ENCODE results near the gene RTRAF. TPM values are rescaled to one million over a fixed set of nuclear protein-coding genes. Genes with fewer than 3 reads are reported as not detected.

Gene RTRAF
- total RNA-seq, 1 donor from 2014 or later = 178 TPM

DNA sequence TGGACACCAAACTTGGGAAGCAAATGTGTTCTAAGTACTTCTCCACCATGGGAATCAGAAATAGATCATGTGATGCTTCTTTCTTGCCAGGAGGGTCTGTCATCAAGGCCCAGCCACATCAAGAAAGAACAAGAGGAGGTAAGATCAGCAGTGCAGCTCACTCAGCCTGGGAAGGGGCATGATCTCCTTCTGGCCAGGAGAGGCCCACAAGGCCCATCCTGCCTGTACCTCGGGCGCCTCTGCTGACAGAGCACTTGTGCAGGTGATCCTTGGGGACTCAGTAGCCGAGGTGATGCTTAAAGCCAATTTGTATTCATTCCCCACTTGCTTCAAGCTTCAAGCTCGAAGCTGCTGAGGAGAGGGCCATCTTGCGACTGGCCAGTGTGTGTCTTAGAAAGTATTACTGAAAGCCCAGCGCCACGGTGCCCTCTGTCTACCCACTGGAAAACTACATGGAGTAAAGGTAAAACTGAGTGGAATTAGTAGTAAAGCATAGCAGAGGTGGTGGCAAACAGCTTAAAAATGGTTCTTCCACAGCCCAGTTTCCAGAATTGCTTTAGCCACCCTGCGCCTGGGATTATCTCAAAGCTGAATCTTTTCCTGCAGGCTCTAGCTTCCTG lies 26.2 kb downstream of the RTRAF start:
- TF ChIP-seq, protein P1, sequence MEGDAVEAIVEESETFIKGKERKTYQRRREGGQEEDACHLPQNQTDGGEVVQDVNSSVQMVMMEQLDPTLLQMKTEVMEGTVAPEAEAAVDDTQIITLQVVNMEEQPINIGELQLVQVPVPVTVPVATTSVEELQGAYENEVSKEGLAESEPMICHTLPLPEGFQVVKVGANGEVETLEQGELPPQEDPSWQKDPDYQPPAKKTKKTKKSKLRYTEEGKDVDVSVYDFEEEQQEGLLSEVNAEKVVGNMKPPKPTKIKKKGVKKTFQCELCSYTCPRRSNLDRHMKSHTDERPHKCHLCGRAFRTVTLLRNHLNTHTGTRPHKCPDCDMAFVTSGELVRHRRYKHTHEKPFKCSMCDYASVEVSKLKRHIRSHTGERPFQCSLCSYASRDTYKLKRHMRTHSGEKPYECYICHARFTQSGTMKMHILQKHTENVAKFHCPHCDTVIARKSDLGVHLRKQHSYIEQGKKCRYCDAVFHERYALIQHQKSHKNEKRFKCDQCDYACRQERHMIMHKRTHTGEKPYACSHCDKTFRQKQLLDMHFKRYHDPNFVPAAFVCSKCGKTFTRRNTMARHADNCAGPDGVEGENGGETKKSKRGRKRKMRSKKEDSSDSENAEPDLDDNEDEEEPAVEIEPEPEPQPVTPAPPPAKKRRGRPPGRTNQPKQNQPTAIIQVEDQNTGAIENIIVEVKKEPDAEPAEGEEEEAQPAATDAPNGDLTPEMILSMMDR (IDR thresholded peaks at IDR 0.05; ENCODE audit: partially characterized antibody, unreplicated experiment) = no peak
- Mint-ChIP-seq H3K36me3 (ENCODE audit: unreplicated experiment) (peaks cover 5% of the 10 kb centered on the region), H3K27ac (ENCODE audit: unreplicated experiment) (peak overlapping the region; percentile 80), H3K27me3 (ENCODE audit: unreplicated experiment) (peaks cover 8% of the 10 kb centered on the region), H3K4me3 (ENCODE audit: unreplicated experiment) (peak overlapping the region; percentile 47), H3K9me3 (ENCODE audit: unreplicated experiment) (peaks cover 10% of the 10 kb centered on the region), H3K4me1 (ENCODE audit: low read depth, unreplicated experiment) (peaks cover 44% of the 10 kb centered on the region)
- DNase-seq = peak; percentile 34

DNA sequence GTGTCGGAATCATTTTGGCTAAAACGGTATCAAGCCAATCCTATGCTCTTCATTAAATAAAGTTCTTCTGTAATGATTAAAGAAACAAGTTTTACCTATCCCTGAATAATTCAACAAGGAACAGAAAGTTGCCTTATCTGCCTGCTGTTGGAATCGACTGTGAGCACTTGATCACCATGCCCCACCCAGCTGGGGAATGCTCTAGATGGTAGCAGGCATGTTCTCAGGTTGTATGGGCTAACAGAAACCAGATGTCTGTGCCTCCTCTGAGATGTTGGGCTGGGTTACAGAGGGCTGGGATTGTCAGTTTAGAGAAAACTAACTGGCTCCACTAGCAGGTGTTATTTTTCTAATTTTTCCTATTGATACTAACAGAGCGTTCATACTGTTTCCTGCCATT lies 28.9 kb downstream of the RTRAF start:
- H3K4me1 Mint-ChIP-seq (ENCODE audit: low read depth, unreplicated experiment) = peaks cover 46% of the 10 kb centered on the region
- TF ChIP-seq, protein P1 (IDR thresholded peaks at IDR 0.05; ENCODE audit: partially characterized antibody, unreplicated experiment) = no peak
- DNase-seq = no peak
- H3K27ac Mint-ChIP-seq (ENCODE audit: unreplicated experiment) = no peak overlapping the region
- H3K9me3 Mint-ChIP-seq (ENCODE audit: unreplicated experiment) = peaks cover 10% of the 10 kb centered on the region
- peaks cover 11% of the 10 kb centered on the region for H3K27me3 Mint-ChIP-seq (ENCODE audit: unreplicated experiment)
- H3K36me3 Mint-ChIP-seq (ENCODE audit: unreplicated experiment) = peaks cover 5% of the 10 kb centered on the region
- no peak overlapping the region for H3K4me3 Mint-ChIP-seq (ENCODE audit: unreplicated experiment)

DNA sequence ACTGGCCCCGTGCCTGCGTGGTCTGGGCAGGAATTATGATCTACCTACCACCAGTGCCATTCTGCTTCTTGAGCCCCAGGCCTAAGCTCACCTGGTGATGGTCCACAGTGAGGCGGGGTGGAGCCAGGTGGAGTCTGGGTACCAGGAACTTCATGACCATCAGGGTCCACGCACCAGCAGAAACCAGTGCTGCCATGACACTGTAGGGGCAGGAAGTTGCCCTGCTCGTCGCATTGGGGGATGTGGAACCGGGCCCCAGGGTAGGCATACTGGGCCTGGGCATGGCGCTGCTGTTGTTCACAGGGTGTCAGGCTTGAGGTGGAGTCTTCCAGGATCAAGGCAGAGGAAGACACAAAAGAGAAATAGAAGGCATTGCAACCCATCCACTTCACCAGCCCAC lies 29.6 kb downstream of the RTRAF start:
- H3K4me3 Mint-ChIP-seq (ENCODE audit: unreplicated experiment) = no peak overlapping the region
- peaks cover 11% of the 10 kb centered on the region for H3K27me3 Mint-ChIP-seq (ENCODE audit: unreplicated experiment)
- no peak overlapping the region for H3K27ac Mint-ChIP-seq (ENCODE audit: unreplicated experiment)
- TF ChIP-seq, protein P1 (IDR thresholded peaks at IDR 0.05; ENCODE audit: partially characterized antibody, unreplicated experiment) = no peak
- H3K36me3 Mint-ChIP-seq (ENCODE audit: unreplicated experiment) = peaks cover 5% of the 10 kb centered on the region
- H3K9me3 Mint-ChIP-seq (ENCODE audit: unreplicated experiment) = peaks cover 7% of the 10 kb centered on the region
- H3K4me1 Mint-ChIP-seq (ENCODE audit: low read depth, unreplicated experiment) = peaks cover 39% of the 10 kb centered on the region
- DNase-seq = no peak

DNA sequence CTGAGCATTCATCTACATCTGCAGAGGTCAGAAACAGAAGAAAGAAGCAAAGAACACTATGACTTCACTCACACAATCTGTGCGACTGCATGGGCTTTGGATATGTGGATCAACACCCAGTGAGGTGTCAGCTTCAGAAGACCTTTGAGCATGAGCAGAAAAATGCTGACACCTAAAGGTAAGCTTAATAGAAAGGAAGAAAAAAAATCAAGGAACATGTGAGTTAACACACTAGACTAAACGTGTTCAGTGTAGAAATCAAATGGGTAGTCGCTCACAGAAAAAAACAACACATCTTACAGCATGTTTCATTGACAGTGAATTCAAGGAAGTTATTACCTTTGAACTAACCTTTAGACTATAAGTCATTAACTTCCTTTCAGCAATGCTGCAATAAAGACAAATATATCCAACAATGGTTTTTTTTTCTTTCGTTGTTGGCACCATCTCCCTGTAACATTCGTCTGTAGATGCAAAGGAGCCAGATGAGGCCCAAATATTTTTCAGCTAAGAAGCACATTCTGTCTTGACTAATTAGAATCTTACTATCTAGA lies 30.9 kb downstream of the RTRAF start:
- Mint-ChIP-seq H3K27ac (ENCODE audit: unreplicated experiment) (no peak overlapping the region), H3K27me3 (ENCODE audit: unreplicated experiment) (peaks cover 9% of the 10 kb centered on the region), H3K36me3 (ENCODE audit: unreplicated experiment) (peaks cover 5% of the 10 kb centered on the region), H3K9me3 (ENCODE audit: unreplicated experiment) (peaks cover 2% of the 10 kb centered on the region), H3K4me3 (ENCODE audit: unreplicated experiment) (peak overlapping the region; percentile 4), H3K4me1 (ENCODE audit: low read depth, unreplicated experiment) (peaks cover 28% of the 10 kb centered on the region)
- no peak for DNase-seq
- TF ChIP-seq, protein P1 (IDR thresholded peaks at IDR 0.05; ENCODE audit: partially characterized antibody, unreplicated experiment) = no peak

Measured in glutamatergic neuron (in vitro differentiated cells).